SK-N-MC (cell line): ENCODE measurements around the gene FER1L5.

ENCODE experiments used
- EZH2 ChIP-seq: fragments of 200-600 bp; sonication (generic); IDR thresholded peaks from one replicate; pipeline ENCODE4 v1.6.1; 2017; ENCODE audit warnings: antibody characterized with exemption
- POLR2AphosphoS5 ChIP-seq: IDR thresholded peaks from 2 replicates; pipeline ENCODE4 v1.6.1; 2012; ENCODE audit warnings: mild to moderate bottlenecking, low read depth, low read length, borderline replicate concordance

- TF ChIP-seq EZH2, result no peak
- TF ChIP-seq POLR2AphosphoS5, result peak; percentile 82
Measured at GRCh38 chr2:96642564-96643360, at the start of gene FER1L5.
